NT2/D1 (cell line): ENCODE results near the gene C12orf57.
"Not testable (repeated sequence)": the region's sequence is repeated elsewhere in the genome, so short reads cannot be mapped to it uniquely, and the experiment has no call there.

Experiments
- DNase-seq: peaks from one replicate; pipeline ENCODE4 v3.0.0-alpha.2; 2011; ENCODE audit warnings: low read depth, low spot score
- H3K27me3 ChIP-seq: 2 replicates; pipeline ENCODE4 v1.6.0; 2011; ENCODE audit warnings: mild to moderate bottlenecking; ENCODE audit not compliant: insufficient read length, insufficient read depth
- H3K36me3 ChIP-seq: 2 replicates; pipeline ENCODE4 v1.6.1; 2011; ENCODE audit warnings: mild to moderate bottlenecking, low read length, mixed read lengths; ENCODE audit not compliant: insufficient read depth, insufficient read length
- H3K4me1 ChIP-seq: 2 replicates; pipeline ENCODE4 v1.5.1; 2011; ENCODE audit not compliant: insufficient read depth, insufficient read length
- H3K4me3 ChIP-seq: 2 replicates; pipeline ENCODE4 v1.5.1; 2011; ENCODE audit warnings: low read depth; ENCODE audit not compliant: insufficient read length
- H3K9ac ChIP-seq: 2 replicates; pipeline ENCODE4 v1.6.0; 2011; ENCODE audit warnings: low read depth; ENCODE audit not compliant: insufficient read length
- H3K9me3 ChIP-seq: 2 replicates; pipeline ENCODE4 v1.5.1; 2011; ENCODE audit warnings: mild to moderate bottlenecking, low read length; ENCODE audit not compliant: insufficient read depth
- SUZ12 ChIP-seq: IDR thresholded peaks from 2 replicates; pipeline ENCODE4 v1.6.1; 2011; ENCODE audit not compliant: insufficient read length, insufficient read depth; ENCODE audit errors: extremely low read depth
- YY1 ChIP-seq: IDR thresholded peaks from 2 replicates; pipeline ENCODE4 v1.6.1; 2011; ENCODE audit not compliant: insufficient read length, insufficient read depth
- ZNF274 ChIP-seq: IDR thresholded peaks from 2 replicates; pipeline ENCODE4 v1.6.1; 2011; ENCODE audit warnings: mild to moderate bottlenecking, low read depth, low read length

C12orf57 gene

DNA sequence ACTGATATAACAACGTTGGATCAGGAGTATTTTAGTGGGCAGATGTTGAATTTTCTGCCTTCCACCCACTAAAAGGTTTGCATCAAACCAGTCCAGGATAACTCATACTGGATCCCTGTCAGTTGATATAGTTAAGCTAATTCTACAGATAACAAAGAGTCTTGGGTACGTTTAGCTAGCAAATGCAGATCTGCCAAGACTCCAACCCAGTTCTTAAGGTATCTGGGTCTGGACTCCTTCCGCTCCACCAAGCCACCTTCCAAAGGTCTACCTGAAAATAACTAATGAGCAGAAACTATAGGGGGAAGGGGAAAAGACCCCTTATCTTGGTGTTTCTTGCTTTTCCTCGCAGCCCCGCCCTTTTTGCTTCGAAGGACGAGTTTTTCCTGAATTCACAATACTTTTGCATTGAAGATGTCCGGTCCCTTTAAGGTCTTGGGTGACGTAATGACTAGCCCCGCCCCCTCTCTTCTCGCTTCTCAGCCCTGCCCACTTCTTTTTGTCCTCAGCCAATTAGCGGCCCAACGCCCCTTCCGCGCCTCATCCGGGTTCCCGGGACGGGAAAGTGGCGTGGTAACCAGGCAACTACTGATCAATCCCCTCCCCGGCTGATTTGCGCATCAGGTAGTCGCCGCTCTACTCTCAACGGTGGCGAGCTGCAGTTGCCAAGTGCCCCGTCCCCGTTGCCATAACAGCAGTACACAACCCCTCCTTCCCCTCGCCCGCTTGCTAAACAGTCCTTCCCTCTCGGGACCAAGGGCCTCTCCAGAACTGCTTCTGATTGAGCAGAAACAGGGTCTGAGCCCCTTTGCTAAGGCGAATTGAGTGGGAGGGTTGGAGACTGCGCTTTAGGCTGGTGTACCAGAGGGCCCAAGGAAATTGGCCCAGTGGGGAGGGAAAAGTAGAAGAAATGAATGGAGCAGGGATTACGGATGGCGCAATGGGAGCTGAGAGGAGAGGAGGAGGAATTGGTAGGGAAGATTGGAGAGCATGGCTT lies 39.2 kb upstream of the C12orf57 start, which contains the start of gene LRRC23:
Gene LRRC23 (plus strand): TSS at position 543 of the 997 bp plus-strand sequence. CDS start 812 bp downstream, outside the sequence.
- H3K27me3 ChIP-seq: peaks cover 14% of the 10 kb centered on the region
- peak within 1 kb of the TSS; percentile 62 for H3K4me3 ChIP-seq
- peaks cover 10% of the 10 kb centered on the region for H3K4me1 ChIP-seq

DNA sequence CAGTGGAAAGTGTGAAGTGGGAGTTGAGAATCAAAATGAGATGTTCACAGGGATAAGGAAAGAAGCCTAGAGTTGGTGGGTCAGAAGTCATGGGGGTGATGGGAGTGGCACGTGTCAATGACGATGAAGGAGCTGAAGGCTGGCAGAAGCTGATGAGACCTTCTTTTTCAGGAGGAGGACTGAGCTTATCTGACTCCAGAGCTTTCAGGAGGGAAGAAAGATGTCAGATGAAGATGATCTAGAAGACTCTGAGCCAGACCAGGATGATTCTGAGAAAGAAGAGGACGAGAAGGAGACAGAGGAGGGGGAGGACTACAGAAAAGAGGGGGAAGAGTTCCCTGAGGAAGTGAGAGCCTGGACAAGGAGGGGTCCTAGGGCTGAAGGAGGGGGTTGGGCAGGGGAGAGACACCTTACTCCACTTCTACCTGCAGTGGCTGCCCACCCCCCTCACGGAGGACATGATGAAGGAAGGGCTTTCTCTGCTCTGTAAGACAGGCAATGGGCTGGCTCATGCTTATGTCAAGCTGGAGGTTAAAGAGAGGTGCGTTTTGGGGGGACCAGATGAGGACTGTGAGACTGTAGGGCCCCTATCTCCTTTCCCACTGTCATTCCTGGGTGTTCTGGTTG lies 38.3 kb upstream of the C12orf57 start:
- peak overlapping the region; percentile 62 for H3K4me3 ChIP-seq
- H3K36me3 ChIP-seq: peaks cover 5% of the 10 kb centered on the region
- H3K9ac ChIP-seq: peak overlapping the region; percentile 84
- no peak for DNase-seq
- TF ChIP-seq YY1 (no peak), ZNF274 (no peak), SUZ12 (no peak)
- peaks cover 10% of the 10 kb centered on the region for H3K4me1 ChIP-seq
- H3K9me3 ChIP-seq: no peaks in the 10 kb centered on the region
- H3K27me3 ChIP-seq: peaks cover 14% of the 10 kb centered on the region

More for the DNA sequence above, 39.2 kb upstream of the C12orf57 start, which contains the start of gene LRRC23:
- no peaks in the 10 kb centered on the region for H3K9me3 ChIP-seq
- peak; percentile 100 for DNase-seq
- H3K36me3 ChIP-seq: peaks cover 5% of the 10 kb centered on the region
- TF ChIP-seq SUZ12: no peak
- H3K9ac ChIP-seq: peak within 1 kb of the TSS; percentile 84

DNA sequence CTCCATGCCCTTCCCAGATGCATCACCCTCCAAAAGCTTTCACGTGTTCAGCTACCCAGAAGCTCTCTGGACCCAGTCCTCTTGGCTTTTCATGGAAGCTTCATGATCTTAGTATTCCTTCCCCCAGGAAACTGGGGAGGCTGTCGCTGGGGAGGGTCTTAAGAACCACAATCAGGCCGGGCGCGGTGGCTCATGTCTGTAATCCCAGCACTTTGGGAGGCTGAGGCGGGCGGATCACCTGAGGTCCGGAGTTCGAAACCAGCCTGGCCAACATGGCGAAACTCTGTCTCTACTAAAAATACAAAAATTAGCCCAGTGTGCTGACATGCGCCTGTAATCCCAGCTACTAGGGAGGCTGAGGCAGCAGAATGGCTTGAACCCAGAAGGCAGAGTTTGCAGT lies 35.7 kb upstream of the C12orf57 start:
- peaks cover 15% of the 10 kb centered on the region for H3K4me1 ChIP-seq
- not testable (repeated sequence) for DNase-seq

DNA sequence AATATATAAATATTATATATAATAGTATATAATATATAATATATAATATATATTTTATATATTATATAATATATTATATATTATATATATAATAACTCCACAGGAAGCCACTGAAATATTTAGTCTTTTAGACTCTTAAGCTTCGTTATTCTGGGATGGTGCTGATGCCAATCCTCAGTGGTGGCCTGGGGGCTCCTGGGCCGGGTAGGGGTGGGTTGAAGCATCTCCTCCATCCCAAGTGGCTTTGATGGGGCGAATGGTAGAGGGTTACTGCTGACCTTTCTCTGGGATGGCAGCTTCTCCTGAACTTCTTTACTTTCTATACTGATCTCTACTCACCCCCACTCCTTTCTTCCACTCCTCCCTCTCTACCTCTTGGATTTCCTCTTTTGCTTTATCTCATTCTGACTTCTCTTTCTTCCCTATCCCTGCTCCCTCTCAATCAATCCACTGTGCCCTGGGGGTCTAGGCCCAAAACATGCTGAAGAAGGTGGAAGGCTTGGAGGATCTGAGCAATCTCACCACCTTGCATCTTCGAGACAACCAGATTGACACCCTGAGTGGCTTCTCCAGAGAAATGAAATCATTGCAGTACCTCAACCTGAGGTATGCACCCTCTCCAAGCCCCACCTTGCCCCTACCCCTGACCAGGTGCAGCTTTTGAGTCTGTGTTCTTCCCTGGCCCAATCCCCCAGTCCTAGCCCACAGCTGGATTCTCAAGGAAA lies 34.2 kb upstream of the C12orf57 start:
- H3K4me3 ChIP-seq: no peak overlapping the region
- peaks cover 16% of the 10 kb centered on the region for H3K27me3 ChIP-seq
- no peak overlapping the region for H3K9ac ChIP-seq
- no peak for DNase-seq
- H3K4me1 ChIP-seq: peaks cover 15% of the 10 kb centered on the region
- H3K9me3 ChIP-seq: no peaks in the 10 kb centered on the region
- peaks cover 5% of the 10 kb centered on the region for H3K36me3 ChIP-seq
- TF ChIP-seq YY1 (no peak), ZNF274 (no peak), SUZ12 (no peak)

More for the DNA sequence above, 35.7 kb upstream of the C12orf57 start:
- H3K4me3 ChIP-seq, H3K9me3 ChIP-seq, H3K36me3 ChIP-seq, H3K9ac ChIP-seq: not testable (repeated sequence)
- peaks cover 14% of the 10 kb centered on the region for H3K27me3 ChIP-seq

DNA sequence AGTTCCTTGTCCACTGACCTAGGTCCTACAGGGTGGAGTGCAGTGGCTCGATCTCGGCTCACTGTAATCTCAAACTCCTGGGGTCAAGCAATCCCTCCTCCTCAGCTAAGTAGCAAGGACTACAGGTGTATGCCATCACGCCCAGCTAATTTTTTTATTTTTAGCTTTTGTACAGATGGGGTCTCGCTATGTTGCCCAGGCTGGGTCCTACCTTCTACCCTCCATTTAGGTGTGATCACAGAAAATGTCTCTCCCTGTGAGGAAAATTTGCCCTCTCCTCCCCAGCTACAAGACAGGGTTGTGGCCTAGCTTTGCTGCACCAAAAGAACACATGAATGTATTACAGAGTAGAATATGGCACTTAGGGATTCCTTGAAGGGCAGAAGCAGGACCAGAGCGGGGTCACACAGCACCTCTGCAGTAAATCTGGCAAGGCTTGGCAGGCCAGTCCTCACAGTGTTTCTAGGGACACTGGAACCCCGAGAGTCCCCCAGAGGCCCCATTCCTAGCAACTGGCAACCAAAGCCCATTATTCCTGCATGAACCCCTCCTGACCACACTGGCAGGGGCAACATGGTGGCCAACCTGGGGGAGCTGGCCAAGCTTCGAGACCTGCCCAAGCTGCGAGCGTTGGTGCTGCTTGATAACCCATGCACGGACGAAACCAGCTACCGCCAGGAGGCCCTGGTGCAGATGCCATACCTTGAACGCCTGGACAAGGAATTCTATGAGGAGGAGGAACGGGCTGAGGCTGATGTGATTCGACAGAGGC lies 31.5 kb upstream of the C12orf57 start:
- Histone ChIP-seq H3K36me3 (peaks cover 15% of the 10 kb centered on the region), H3K9ac (peak overlapping the region; percentile 29), H3K9me3 (no peaks in the 10 kb centered on the region), H3K4me1 (peaks cover 22% of the 10 kb centered on the region), H3K27me3 (peaks cover 9% of the 10 kb centered on the region), H3K4me3 (no peak overlapping the region)
- TF ChIP-seq YY1 (no peak), SUZ12 (no peak), ZNF274 (no peak)
- no peak for DNase-seq

DNA sequence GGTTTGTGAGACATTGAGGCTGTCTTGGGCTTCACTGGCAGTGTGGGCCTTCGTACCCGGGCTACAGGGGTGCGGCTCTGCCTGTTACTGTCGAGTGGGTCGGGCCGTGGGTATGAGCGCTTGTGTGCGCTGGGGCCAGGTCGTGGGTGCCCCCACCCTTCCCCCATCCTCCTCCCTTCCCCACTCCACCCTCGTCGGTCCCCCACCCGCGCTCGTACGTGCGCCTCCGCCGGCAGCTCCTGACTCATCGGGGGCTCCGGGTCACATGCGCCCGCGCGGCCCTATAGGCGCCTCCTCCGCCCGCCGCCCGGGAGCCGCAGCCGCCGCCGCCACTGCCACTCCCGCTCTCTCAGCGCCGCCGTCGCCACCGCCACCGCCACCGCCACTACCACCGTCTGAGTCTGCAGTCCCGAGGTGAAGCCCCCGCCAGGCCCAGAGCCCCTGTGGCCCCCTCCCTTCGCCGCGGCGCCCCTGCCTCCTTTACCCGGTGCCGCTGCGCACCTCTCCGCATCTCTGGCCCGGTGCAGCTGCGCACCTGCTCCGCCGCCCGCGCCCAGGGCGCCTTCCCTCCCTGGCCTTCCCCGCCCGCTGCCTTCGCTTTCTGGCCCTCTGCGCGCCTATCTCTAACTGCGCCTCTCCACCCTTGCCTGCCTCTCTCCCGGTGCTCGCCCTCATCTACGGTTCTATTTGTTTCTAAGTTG lies 29.4 kb upstream of the C12orf57 start, which contains the start of gene ENO2:
Gene ENO2 (plus strand): TSS at position 335 of the 701 bp plus-strand sequence. CDS start 1,253 bp downstream, outside the sequence.
- Histone ChIP-seq H3K27me3 (peaks cover 9% of the 10 kb centered on the region), H3K4me1 (peaks cover 28% of the 10 kb centered on the region), H3K4me3 (peak within 1 kb of the TSS; percentile 79), H3K9ac (peak within 1 kb of the TSS; percentile 92), H3K36me3 (peaks cover 29% of the 10 kb centered on the region), H3K9me3 (no peaks in the 10 kb centered on the region)
- peak; percentile 6 for TF ChIP-seq YY1
- TF ChIP-seq ZNF274: no peak
- no peak for TF ChIP-seq SUZ12
- DNase-seq: no peak
